Frontal cortex (tissue), 4 donors: Measurements from ENCODE around the gene IL19. TPM values are rescaled to one million over a fixed set of nuclear protein-coding genes. Genes with fewer than 3 reads are reported as not detected.
"Not testable (repeated sequence)": the region's sequence is repeated elsewhere in the genome, so short reads cannot be mapped to it uniquely, and the experiment has no call there.

Source experiments
- DNase-seq, 2 donors: peaks; one replicate each; pipeline ENCODE4 v3.0.0; 2012; ENCODE audit warnings: low spot score in 2 of 2
- FAIRE-seq: peaks from 2 replicates; lab custom pipeline; 2012; peaks lifted over from hg19 to GRCh38; lab: Jason Lieb, UNC
- total RNA-seq: library from RNA; depleted of rRNA; stranded (reverse); fragments of >200 nt; gene quantifications from one replicate; pipeline ENCODE4 v1.2.3, GENCODE V29; 2014
- donor health status: control.
- donor health status: control.
- donor health status: control.

Gene IL19
- total RNA-seq, 1 donor from 2014 or later: not detected

DNA sequence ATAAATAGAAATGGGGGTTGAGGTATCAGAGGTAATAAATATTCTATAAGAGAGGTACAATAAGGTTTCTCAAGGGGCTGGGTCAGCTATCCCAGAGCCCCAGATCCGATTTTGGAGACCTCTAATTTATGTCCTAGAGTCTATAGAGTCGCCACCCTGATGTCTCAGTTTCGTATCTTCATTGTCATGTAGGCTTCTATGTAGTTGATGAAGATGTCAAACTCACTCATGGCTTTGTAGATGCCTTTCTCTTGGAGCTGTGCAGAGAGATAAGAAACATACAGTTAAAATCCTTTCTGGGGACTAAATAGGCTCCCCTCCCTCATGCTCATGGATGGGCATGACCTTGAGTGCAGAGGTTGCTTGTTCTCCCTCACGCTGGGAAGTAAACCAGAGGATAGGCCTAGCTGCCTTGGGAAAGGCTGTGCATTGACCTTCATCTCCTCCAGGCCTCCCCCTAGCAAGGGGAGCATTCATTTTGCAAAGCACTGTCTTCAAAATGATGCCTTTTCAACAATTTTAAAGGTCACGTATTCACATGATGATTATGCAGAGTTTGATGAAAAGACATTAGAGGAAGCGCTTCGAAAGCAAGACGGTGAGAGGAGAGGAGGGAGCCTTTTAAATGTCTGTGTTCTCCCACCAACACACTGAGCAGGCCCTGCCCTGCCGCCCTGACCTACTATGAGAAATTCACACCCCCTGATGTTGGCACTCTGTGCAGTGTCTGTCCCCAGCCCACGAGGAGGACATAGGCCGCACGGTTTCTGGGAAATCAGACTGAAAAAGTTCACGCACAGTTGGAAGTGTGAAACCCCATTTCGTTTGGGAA is 1.9 kb upstream of the IL19 start:
- FAIRE-seq (no peak), DNase-seq (no peak)

DNA sequence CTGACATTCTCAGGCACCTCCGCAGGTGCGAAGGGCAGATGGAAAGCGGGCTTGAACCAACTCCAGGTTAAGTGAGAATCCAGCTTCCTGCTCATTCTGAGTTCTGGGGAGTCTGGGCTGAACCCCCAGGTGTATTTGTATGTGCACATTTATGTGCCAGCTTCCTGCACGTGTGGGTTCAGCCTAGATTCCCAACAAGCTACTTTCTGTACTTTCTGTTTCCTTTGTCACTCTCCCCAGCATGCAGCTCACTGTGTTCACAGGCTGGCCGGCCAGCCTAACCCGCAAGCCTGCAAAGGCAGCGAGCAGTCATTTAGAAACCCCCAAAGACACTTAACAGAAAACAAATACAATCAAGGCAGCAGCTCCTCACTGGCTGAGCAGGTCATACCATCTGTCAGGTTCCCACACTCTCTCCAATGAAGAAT is 1.3 kb upstream of the IL19 start:
- DNase-seq (no peak), FAIRE-seq (no peak)

DNA sequence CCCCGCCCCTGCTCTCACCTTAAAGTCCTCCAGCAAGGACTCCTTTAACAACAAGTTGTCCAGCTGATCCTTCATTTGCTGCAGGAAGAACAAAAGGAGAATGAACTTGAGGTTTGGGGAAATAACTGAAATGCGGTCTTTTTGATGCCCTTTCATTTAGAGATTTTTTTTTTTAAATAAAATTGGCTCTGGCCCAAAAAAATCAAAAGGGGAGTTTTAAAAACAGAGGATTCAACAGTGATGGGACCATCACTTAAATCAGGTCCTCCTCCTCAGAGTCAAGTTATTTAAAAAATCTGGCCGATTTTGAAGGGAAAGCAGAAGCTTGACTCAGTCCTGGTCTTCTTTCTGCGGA is 742 bp downstream of the IL19 start:
- FAIRE-seq: no peak
- no peak for DNase-seq

DNA sequence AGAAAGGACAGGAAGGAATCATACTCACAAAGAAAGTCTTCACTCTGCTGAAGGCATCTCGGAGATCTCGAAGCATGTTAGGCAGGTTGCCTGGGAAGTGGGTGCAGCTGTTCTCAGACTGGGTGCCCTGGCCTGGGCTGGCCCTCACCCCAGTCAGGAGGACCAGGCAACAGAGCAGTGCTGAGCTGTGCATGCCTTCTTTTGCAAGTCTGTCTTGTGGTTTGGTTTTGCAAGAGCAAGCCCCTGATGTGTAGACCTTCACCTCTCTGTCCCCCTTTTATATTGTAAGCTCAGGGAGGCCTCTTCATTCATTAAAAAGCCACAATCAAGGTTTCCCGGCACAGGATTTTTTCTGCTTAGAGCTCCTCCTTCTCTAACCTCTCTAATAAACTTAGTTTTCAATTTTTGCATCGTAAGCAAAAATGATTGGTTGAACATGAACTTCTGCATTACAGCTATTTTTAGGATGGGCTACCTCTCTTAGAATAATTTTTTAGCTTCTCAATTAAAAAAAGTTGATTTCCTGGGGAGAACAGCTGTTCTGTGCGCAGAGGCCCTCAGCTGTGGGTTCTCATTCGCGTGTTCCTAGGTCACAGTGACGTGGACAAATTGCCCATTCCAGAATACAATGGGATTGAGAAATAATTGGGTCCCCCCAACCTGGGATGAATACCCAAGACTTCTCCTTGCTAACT is 1.8 kb downstream of the IL19 start, which contains the start of gene IL10:
Gene IL10, minus strand, starts transcription at position 252 of the 695 bp plus-strand sequence. Its CDS starts 59 bp downstream, at position 193.
- no peak for FAIRE-seq
- DNase-seq: no peak

DNA sequence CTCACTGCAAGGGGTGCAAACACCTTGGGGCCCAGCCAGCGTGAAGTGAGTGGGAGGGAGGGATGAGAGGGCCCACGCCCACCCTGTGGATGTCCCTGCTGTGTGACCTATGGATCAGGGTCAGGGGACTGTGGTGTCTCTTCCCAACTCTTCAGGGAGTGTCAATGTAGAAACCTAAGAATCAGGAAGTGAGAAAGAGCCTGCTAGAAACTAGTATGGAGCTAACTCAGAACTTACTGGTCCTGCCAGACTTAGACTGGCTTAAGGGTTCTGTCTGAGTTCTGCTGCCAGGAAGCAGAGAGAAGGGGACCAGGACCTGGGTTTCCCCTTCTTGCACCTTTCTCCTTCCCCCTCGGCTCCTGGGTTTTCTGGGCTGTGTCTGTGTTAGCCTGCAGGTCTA is 3.5 kb downstream of the IL19 start:
- FAIRE-seq: no peak
- no peak for DNase-seq

DNA sequence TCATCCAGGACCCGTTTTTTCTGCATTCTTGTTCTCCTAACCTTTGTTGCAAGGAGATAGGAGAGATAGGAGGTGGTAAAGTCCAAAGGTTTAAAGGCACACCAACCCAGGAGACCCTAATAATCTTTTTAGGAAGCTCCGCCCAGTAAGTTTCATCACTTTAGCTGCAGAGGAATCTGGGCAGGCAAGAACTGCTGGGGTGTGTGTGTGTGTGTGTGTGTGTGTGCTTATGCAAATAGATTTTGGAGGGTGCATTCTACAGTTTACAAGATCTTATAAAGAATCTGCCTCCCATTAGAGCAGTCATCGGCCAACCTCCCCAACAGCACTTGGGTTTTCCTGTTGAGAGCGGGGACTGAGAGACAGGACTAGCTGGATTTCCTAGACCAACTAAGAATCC is 5.7 kb downstream of the IL19 start:
- no peak for DNase-seq
- FAIRE-seq: no peak

DNA sequence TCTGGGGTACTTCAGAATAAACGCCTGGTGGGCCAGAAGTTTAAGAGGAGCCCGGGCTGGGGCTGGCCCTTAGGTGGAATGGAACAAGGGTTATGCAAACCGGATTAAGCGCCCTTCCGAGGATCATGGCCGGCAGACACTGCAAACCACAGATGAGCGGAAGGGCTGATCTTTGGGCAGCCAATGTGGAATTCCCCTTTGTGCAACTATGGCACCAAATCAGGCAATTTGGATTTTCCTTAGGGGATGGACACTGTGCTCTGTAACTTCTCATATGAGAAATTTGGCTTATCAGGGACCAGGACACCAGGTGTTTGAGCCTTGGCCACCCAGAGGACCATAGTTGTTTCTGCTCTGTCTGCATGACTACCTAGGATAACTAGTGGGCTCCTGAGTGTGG is 7.5 kb downstream of the IL19 start:
- FAIRE-seq: no peak

DNA sequence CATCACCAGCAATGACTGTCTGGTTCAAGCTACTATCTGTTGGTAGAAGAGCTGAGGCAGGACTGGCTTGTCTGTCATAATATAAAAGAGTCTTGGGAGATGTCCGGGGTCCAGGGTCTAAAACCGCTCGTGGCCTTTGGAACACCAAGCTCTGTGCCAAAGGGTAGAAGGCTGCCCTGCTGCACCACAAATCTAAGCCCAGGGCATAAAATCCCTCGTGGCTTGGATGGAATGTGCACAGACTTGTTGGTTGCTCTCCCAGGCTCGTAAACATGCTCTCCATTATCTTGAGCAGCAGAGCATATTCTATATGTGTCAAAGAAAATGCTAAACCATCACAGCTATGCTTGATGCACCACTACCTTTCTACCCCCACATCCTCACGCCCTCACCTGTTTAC is 8.3 kb downstream of the IL19 start:
- DNase-seq, FAIRE-seq: not testable (repeated sequence)

More for the DNA sequence above, 7.5 kb downstream of the IL19 start:
- no peak for DNase-seq

DNA sequence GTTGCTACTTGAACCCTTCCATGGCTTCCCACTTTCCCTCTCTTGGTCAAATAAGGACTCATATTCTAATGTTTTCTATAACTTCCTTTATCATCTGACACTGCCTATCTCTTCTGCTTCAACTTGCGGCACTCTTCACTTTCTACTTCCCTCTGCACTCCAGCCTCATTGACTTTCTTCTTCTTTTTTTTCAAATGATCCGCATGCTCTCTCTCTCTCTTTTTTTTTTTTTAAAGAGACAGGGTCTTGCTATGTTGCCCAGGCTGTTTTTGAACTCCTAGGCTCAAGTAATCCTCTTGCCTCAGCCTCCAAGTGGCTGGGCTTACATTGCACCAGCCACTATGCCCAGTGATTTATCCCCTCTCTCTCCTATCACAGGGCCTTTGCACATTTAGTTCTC is 9.1 kb downstream of the IL19 start:
- no peak for FAIRE-seq
- no peak for DNase-seq

DNA sequence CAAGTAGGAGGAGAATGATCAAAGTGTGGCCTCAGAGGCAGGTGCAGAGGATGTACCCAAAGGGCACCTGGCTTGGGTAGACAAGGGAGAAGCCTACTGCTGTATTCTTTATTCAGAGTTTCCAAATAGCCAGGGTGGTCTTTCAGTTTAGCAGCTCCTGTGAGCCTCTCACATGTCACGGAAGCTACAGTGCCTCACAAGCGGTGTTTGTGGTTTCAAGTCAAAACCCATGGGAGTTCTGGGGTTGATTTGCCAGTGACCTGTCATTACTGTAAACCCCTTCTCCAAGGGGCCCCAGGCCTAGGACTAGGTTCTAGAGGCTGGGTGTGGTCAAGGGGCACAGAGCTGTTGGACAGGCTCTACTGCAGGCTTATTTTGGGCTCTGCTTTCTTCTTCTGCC is 11.9 kb downstream of the IL19 start:
- no peak for FAIRE-seq
- DNase-seq: no peak

DNA sequence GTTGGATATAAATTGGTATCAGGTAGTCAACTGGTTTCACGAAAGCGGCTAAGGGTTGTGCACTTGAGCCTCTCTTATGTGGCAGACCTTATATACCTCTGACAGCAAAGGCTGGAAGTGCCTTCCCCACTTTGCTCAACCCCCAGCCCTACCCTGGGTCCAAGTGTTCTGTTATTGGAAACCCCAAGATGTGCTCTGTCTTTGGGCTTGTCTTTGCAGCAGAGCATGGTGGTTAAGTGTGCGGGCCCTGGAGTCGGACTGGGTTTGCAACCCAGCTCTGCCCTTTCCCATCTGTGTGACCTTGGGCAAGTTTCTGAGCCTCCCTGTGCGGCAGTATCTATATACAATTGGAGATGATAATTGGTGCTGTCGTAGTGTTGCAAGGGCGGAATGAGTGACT is 12.9 kb downstream of the IL19 start:
- no peak for DNase-seq
- FAIRE-seq: no peak

DNA sequence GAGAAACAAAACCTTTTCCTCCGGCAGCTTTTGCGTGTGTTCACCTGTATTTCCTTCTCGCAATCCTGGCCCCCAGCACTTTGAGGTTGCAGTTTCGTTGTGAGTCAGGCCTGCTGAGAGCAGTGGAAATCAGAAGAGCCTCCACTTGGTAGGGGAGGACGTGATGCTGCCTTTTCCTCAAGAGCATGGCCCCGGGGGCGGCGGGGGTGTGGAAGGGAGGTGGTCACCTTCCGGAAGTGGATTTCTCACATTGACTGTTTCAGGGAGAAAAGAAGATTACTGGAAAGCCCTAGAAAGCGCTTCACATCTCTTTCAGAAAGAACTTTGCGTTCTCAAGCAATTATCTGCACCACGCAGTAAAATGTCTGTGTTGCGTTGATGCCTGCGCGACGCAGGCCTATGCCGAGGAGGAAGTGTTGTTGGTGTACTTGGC is 13.9 kb downstream of the IL19 start:
- FAIRE-seq (no peak), DNase-seq (no peak)

DNA sequence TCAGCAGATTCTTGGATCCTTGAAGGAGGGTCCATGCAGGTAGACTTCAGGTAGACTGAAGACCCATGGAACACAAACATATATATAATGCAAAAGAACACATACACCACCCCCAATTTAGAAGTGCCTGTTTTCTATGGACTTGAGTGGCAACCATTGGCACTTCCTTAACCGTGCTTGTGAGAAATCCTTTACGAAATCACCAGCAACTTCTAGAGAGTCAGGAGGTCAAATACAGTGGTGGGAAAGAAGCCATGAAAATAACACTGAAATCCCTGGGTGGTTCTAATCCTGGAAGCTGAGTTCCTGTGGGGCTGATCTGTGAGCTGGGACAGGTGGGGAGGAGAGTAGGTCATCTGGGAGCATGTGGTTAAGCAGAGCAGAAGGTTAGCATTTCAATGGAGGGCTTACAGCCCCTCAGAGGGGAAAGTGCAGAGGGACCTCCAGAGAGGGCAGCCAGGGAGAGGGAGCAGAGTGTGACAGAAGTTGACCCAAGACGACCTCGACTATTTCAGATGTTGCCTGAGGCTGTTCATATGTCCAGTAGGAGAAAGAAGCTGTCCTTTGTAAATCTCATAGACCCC is 14.7 kb downstream of the IL19 start:
- DNase-seq: no peak
- FAIRE-seq: no peak

DNA sequence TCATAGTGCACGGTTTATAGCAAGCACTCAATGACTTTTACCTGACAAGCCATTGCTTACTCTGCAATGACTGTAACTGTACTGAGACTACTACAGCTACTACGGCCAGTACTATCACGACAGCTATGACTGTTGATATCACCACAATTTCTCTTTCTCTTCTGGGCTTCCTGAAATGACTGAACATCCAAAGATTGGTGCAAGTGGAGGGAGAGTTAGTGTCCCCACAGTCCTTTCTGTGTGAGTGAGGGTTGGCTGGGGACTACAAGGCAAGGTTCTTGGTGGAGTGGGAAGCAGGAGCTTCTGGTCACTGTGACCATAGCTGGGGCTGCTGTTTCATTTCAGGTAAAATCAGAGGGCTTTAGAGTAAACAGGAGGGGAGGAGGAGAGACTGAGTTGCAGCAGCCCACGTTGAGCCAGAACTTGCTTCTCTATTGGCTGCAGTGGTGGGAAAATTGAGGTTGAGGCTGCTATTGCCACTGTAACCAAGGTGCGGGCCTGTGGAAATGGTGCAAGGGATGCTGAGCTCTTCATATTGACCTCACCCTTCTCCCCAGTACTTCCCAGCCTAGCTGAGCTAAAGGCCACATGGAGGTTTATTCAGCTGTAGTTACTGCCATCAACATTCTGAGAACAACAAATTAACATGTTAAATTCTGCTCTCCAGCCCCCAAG is 15.8 kb downstream of the IL19 start:
- no peak for DNase-seq
- FAIRE-seq: no peak

DNA sequence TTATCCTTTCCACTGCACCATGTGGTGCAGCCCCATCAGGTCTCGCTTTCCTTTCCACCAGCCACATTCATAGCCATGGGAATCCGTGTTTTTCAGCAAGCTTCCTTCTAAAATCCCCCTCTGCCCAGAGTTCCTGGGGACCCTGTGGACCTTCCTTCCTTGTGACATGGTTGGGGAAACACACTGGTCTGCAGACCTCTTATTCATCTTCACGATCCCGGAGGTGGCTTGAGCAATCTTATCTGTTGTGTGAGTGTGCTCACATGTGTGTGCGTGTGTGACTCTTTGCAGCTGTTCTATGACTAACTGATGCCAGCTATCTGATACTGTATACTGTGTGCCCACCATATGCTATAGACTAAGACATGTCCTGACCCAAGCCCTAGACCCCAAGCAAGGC is 17.3 kb downstream of the IL19 start:
- no peak for DNase-seq
- FAIRE-seq: no peak

DNA sequence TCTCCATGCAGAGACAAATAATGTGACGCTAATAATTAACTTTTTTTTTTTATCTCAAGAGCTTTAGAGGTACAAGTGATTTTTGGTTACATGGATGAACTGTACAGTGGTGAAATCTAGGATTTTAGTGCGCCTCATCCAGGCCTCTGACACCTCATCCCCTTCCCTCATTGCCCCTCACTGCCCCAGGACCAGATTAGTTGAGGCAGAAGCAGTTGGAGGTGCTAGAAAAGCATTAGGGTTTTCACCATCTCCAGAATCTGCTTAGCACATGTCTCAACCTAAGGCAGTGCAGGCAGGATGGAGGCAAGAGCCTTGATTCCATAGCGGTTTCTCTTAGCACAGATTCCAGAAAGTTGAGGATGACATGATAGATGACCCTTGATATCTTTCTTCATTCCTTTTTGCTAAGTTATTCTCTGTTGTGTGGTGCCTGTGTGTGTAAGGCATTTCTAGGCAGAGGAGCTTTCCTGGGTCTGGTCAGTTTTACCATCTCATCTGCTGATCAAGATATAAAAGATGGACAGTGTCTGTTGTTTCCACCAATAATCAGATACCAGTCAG is 18.0 kb downstream of the IL19 start:
- DNase-seq: no peak
- FAIRE-seq: no peak

DNA sequence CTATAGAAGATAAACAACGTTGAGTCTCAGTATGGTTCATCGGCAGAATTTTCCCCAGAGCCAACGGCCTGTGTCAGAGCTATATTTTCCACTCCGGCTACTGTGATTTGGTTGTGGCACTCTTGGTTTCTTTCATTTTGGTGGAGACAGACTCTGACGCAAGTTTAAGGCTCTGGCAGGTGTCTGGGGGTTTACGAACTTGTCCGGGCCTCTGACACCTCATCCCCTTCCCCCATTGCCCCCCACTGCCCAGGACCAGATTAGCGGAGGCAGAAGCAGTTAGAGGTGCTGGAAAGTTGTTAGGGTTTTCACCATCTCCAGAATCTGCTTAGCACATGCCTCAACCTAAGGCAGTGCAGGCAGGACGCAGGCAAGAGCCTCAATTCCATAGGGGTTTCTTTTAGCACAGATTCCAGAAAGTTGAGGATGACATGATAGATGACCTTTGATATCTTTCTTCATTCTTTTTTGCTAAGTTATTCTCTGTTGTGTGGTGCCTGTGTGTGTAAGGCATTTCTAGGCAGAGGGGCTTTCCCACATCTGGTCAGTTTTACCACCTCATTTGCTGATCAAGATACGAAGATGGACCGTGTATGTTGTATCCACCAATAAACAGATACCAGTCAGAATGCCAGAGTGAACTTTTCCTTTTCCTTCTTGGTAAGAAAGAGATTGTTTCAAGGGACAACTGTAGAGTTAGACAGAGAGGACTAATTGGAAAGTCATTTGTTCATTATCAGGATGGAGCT is 20.1 kb downstream of the IL19 start:
- FAIRE-seq (no peak), DNase-seq (no peak)

DNA sequence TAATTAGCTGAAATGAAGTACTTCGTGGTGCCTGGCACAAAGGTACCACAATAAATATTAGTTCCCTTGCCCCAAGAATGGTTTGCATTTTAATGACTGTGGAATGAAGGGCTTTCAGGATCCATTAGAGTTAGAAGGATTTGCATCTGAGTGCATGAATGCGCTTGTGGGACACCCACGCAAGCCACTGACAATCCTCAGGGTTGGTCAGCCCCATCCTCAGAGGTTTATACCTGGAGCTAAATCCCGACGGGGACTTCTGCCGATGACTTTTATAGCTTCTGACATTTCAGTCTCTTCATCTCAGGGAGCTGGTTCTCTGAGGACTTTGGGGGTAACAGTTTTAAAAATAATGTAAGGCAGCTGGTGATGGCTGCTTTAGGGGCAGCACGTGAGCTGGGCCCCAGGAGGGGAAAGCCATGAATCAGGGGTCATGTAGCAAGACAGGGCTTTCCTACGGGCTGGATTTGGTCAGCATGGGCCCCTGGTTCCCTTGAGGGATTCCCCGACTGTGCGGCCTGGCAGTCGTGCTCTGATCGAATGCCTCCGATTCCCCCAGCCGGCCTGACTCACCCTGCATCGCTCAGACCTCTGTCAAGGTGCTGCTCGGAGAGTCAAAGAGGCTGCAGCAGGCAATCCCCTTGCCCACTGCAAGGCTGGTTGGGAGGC is 22.5 kb downstream of the IL19 start:
- FAIRE-seq (no peak), DNase-seq (no peak)

DNA sequence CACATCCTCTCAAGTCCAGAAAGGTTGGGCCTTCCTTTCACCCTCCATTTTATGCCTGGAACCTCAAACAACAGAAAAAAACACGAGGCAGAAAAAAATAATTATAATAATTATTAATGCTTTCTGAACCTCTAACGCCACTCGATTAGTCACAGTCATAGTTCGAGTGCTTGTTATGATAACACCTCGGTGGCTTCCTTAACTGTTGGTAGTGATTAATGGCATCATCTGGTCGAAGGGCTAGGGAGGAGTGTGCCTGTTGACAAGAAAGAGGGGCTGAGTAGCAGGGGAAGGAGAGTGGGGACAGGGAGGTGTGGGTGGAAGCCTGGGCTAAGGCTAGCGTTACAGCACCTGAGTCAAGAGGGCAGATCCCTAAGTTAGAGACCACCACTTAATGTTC is 23.0 kb downstream of the IL19 start:
- no peak for FAIRE-seq
- no peak for DNase-seq
